Calu3 (cell line): ENCODE results near the gene SERPINA4. TPM values are rescaled to one million over a fixed set of nuclear protein-coding genes. Genes with fewer than 3 reads are reported as not detected.

ENCODE experiments used
- BruUV-seq: library from RNA; stranded (reverse); fragments of 400-500 nt; replicated peaks from 2 replicates; lab custom pipeline; 2021; lab: Mats Ljungman, UMichigan
- CTCF ChIA-PET: fragments of 300-600 bp; sonication (Branson Sonifier 250); formaldehyde crosslinking; loops from one replicate; lab custom pipeline; 2022; ENCODE audit warnings: antibody characterized with exemption; lab: Charles Lee
- DNase-seq: peaks from one replicate; pipeline ENCODE4 v3.0.0; 2022
- H3K27ac Mint-ChIP-seq: one replicate; pipeline ENCODE4 v1.8.0; 2022; ENCODE audit warnings: mixed read lengths; ENCODE audit not compliant: unreplicated experiment
- H3K27me3 Mint-ChIP-seq: one replicate; pipeline ENCODE4 v1.8.0; 2022; ENCODE audit warnings: mixed read lengths; ENCODE audit not compliant: unreplicated experiment
- H3K36me3 Mint-ChIP-seq: one replicate; pipeline ENCODE4 v1.8.0; 2022; ENCODE audit warnings: mild to moderate bottlenecking, moderate library complexity, mixed read lengths; ENCODE audit not compliant: insufficient read depth, unreplicated experiment
- H3K4me1 Mint-ChIP-seq: one replicate; pipeline ENCODE4 v1.8.0; 2022; ENCODE audit warnings: mild to moderate bottlenecking, low read depth, mixed read lengths; ENCODE audit not compliant: unreplicated experiment
- H3K4me3 Mint-ChIP-seq: one replicate; pipeline ENCODE4 v1.8.0; 2022; ENCODE audit warnings: mild to moderate bottlenecking, low read depth, moderate library complexity, mixed read lengths; ENCODE audit not compliant: unreplicated experiment
- H3K9me3 Mint-ChIP-seq: one replicate; pipeline ENCODE4 v1.8.0; 2022; ENCODE audit warnings: low read depth, mixed read lengths; ENCODE audit not compliant: unreplicated experiment
- intact Hi-C: fragments of 100-400 bp; cut with micrococcal nuclease; formaldehyde crosslinking; loops from one replicate; pipeline ENCODE4 v1.10.0; 2022; ENCODE audit not compliant: unreplicated experiment
- total RNA-seq: library from RNA; stranded (reverse); gene quantifications from 2 replicates; pipeline ENCODE4 v1.2.3, GENCODE V29; 2022
- TF ChIP-seq, protein P1 (sequence below): fragments of 200-600 bp; IDR thresholded peaks from one replicate; pipeline ENCODE4 v1.8.0; 2022; ENCODE audit warnings: antibody characterized with exemption; ENCODE audit not compliant: unreplicated experiment

The SERPINA4 gene
- total RNA-seq, 1 experiment from 2014 or later, result 9.8 TPM

DNA sequence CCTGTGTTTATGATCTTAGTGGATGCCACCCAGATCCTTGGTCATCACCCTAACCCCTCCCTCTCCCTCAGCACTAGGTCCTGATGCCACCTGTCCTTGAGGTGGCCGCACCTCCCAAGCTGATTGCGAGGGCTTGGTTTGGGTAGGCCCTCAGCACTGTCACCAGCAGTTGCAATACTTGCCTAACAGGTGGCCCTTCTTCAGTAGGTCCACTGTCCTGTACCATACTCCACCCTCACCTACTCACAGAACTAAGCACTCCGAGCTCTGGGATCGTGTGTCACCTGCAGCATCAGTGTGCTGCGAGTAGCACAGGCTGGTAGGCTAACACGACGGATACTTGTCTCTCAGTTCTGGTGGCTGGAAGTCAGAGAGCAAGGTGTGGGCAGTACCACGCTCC, 38.0 kb upstream of the SERPINA4 start:
- H3K9me3 Mint-ChIP-seq, result peaks cover 11% of the 10 kb centered on the region
- TF ChIP-seq, protein P1, sequence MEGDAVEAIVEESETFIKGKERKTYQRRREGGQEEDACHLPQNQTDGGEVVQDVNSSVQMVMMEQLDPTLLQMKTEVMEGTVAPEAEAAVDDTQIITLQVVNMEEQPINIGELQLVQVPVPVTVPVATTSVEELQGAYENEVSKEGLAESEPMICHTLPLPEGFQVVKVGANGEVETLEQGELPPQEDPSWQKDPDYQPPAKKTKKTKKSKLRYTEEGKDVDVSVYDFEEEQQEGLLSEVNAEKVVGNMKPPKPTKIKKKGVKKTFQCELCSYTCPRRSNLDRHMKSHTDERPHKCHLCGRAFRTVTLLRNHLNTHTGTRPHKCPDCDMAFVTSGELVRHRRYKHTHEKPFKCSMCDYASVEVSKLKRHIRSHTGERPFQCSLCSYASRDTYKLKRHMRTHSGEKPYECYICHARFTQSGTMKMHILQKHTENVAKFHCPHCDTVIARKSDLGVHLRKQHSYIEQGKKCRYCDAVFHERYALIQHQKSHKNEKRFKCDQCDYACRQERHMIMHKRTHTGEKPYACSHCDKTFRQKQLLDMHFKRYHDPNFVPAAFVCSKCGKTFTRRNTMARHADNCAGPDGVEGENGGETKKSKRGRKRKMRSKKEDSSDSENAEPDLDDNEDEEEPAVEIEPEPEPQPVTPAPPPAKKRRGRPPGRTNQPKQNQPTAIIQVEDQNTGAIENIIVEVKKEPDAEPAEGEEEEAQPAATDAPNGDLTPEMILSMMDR, result no peak
- no TSS peak for BruUV-seq
- CTCF ChIA-PET, result no interaction called here
- no peak overlapping the region for H3K27ac Mint-ChIP-seq
- DNase-seq, result no peak
- H3K27me3 Mint-ChIP-seq, result peaks cover 54% of the 10 kb centered on the region
- no peaks in the 10 kb centered on the region for H3K4me1 Mint-ChIP-seq
- no peak overlapping the region for H3K4me3 Mint-ChIP-seq
- intact Hi-C loops, result no loop called here
- H3K36me3 Mint-ChIP-seq, result no peaks in the 10 kb centered on the region

DNA sequence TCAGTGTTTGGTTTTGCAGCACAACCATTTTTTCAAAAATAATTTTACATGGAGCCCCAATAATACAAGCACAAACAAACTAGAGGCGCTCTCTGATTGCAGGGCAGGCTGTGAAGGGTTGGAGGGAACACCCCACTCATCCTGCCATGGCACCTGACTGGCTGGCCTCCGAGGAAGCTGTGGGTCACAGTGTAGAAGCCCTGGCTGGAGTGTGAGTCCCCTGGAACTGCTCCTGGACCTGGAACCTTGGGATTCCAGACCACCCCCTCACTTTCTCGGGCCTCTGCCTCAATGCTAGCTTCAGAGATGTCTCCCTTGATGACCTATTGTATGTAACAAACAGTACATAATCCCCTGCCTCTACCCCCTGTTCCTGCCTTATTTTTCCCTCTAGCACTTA, 37.1 kb upstream of the SERPINA4 start:
- BruUV-seq, result no TSS peak
- Mint-ChIP-seq H3K9me3 (peaks cover 11% of the 10 kb centered on the region), H3K4me3 (no peak overlapping the region), H3K36me3 (no peaks in the 10 kb centered on the region), H3K27me3 (peaks cover 47% of the 10 kb centered on the region), H3K4me1 (no peaks in the 10 kb centered on the region), H3K27ac (no peak overlapping the region)
- CTCF ChIA-PET, result no interaction called here
- intact Hi-C loops, result no loop called here
- TF ChIP-seq, protein P1, result no peak
- DNase-seq, result no peak

DNA sequence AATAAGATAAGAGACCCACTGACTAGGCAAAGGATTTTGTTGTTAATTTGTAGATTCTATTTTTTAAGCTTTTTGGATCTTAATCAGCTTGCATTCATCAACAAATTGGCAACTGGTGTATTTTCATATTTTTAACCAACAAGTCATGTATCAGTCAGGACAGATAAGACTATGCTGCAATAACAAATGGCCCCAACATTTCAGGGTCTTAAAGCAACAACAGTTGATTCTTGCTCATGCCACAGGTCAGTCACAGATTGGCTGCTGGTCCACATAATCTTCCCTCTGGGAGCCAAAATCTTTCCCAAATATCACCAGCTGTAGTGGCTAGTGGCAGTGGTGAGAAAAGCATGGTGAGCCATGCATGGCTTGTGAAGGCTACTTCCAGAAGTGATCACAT, 30.1 kb upstream of the SERPINA4 start:
- CTCF ChIA-PET, result no interaction called here
- H3K4me1 Mint-ChIP-seq, result no peaks in the 10 kb centered on the region
- H3K27me3 Mint-ChIP-seq, result peaks cover 30% of the 10 kb centered on the region
- intact Hi-C loops, result no loop called here
- peaks cover 5% of the 10 kb centered on the region for H3K9me3 Mint-ChIP-seq
- TF ChIP-seq, protein P1, result no peak
- no TSS peak for BruUV-seq
- no peak for DNase-seq
- no peak overlapping the region for H3K4me3 Mint-ChIP-seq
- no peak overlapping the region for H3K27ac Mint-ChIP-seq
- H3K36me3 Mint-ChIP-seq, result no peaks in the 10 kb centered on the region

DNA sequence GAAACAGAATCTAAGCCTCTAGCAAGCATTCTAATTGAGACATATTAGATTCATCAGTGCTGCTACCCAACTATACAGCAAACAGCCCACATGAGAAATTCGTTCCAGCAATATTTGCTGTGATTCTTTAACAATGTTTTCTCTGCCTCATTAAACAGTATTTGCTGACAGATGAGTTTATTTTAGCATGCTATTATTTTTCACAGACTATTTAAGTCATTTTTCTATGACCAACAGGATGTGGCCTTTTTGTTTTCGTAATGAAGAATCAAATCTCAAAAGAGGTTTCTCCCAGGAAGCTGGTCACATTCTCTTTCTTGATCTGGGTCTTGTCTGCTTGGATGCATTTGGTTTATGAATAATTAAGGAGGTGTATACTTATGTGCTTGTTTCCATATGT, 28.8 kb upstream of the SERPINA4 start:
- H3K4me3 Mint-ChIP-seq, result no peak overlapping the region
- TF ChIP-seq, protein P1, result no peak
- H3K9me3 Mint-ChIP-seq, result no peaks in the 10 kb centered on the region
- no peaks in the 10 kb centered on the region for H3K36me3 Mint-ChIP-seq
- peaks cover 18% of the 10 kb centered on the region for H3K27me3 Mint-ChIP-seq
- no peaks in the 10 kb centered on the region for H3K4me1 Mint-ChIP-seq
- CTCF ChIA-PET, result interaction anchor here (0.6 kb wide), 1 partner anchor 402 kb away, joined by 3 read pairs; no protein-coding TSS in a partner anchor
- H3K27ac Mint-ChIP-seq, result no peak overlapping the region
- intact Hi-C loops, result no loop called here
- no peak for DNase-seq
- no TSS peak for BruUV-seq
